ENCODE data around the gene MMP8. TPM values are rescaled to one million over a fixed set of nuclear protein-coding genes. Genes with fewer than 3 reads are reported as not detected.

Gene MMP8
- total and polyA plus RNA-seq, 9 of the 15 experiments (the other 6 are each of a cell fraction or from before 2014, with no cell fraction given), result not detected

DNA sequence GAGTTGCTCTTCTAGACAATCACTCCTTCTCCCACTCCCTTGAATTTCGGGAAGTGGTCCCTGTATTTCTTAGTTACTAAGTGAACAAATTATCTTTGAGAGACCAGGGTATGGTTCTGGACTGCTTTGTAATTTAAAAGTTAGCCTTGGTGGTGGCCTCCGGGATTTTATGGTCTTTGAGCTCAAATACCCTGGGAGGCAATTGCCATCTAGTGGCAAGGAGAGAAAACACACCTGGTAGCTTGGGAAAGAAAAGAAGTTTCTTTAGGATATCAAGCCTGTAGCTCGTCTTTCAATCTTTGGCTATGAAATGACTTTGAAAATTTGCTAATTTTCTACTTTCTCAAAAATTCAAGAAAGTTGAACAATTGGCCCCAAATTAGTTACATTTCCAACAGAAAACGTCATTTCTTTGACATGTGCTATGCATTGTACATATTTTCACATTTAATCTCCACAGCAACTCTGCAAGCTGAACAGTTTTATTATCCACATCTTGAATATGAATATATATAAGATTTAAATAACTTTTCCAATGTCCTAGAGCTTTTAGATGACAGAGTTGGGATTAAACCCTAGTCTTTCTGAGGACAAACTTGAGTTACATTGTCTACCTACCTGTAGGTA lies 58.3 kb downstream of the MMP8 start (continued):
- peak; percentile 71 to 88 (median 79) for TF ChIP-seq CTCF (IDR thresholded peaks at IDR 0.05 in 2 of 3, conservative IDR thresholded peaks at IDR 0.05 in 1 of 3; ENCODE audit: insufficient read depth in 2 of 3, low read depth in 1 of 3, low read length in 3 of 3)
- TF ChIP-seq, protein P1, sequence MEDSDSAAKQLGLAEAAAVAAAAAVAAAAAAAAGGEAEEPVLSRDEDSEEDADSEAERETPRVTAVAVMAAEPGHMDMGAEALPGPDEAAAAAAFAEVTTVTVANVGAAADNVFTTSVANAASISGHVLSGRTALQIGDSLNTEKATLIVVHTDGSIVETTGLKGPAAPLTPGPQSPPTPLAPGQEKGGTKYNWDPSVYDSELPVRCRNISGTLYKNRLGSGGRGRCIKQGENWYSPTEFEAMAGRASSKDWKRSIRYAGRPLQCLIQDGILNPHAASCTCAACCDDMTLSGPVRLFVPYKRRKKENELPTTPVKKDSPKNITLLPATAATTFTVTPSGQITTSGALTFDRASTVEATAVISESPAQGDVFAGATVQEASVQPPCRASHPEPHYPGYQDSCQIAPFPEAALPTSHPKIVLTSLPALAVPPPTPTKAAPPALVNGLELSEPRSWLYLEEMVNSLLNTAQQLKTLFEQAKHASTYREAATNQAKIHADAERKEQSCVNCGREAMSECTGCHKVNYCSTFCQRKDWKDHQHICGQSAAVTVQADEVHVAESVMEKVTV (CRISPR knock-in tag; IDR thresholded peaks at IDR 0.05), result peak; percentile 79

GRCh38 chr11:102664001-102664752 lies 60.6 kb downstream of the MMP8 start:
- Histone ChIP-seq H3K27ac (ENCODE audit: extremely low read depth, low read depth, low read length) (no peak overlapping the region), H3K4me1 (replicated peaks in 1 of 2; ENCODE audit: control insufficient read depth in 2 of 2, insufficient read depth in 2 of 2, low read length in 2 of 2) (no peaks in the 10 kb centered on the region), H3K9me3 (replicated peaks; ENCODE audit: control insufficient read depth, insufficient read depth, low read depth, low read length) (no peaks in the 10 kb centered on the region), H3K79me2 (ENCODE audit: control insufficient read depth, insufficient read depth, low read length) (no peaks in the 10 kb centered on the region), H3K9me1 (ENCODE audit: control insufficient read depth, insufficient read depth, low read length) (no peaks in the 10 kb centered on the region), H3K27me3 (ENCODE audit: control insufficient read depth in 2 of 2, insufficient read depth in 2 of 2, low read length in 2 of 2) (peaks cover 0 to 6% of the 10 kb centered on the region in 2 experiments; a peak in 2 of 5 replicates), H3K4me3 (no peak overlapping the region), H3K9ac (ENCODE audit: insufficient read depth in 1 of 2, low read depth in 2 of 2, low read length in 2 of 2) (no peak overlapping the region), H3K4me2 (ENCODE audit: insufficient read depth, low read length) (no peak overlapping the region), H4K20me1 (replicated peaks; ENCODE audit: control insufficient read depth, insufficient read depth, low read length) (no peaks in the 10 kb centered on the region), H3K36me3 (ENCODE audit: control insufficient read depth, insufficient read depth, low read length) (no peaks in the 10 kb centered on the region), H2AFZ (ENCODE audit: low read depth, low read length) (peak overlapping the region; percentile 17; the same call in 1 of the 2 replicates)
- WGBS (ENCODE audit: insufficient coverage, low coverage, missing lambda C conversion rate), result 2% methylated on average over 13 of the region's 13 CpGs
- peak; percentile 55 for FAIRE-seq
- intact Hi-C loops (cut with micrococcal nuclease), result no loop called here
- DNase-seq (ENCODE audit: extremely low read depth in 1 of 4, low spot score in 3 of 4), result peak in 3 of 4 experiments; percentile 11 to 30 (median 13)
- in situ Hi-C loops (cut with MboI), result no loop called here
- POLR2A ChIA-PET, result no interaction called here
- CTCF ChIA-PET (ENCODE audit: low intra/inter-chr PET ratio), result no interaction called here
- peak; percentile 94 for ATAC-seq
- BruUV-seq (replicated peaks), result no TSS peak
- TF ChIP-seq HDGF (IDR thresholded peaks at IDR 0.05) (no peak), ZNF165 (CRISPR knock-in tag; IDR thresholded peaks at IDR 0.05; ENCODE audit: borderline replicate concordance) (no peak), PCBP1 (IDR thresholded peaks at IDR 0.05; ENCODE audit: low read depth, low read length, poor library complexity, severe bottlenecking) (no peak), GABPB1 (CRISPR knock-in tag; IDR thresholded peaks at IDR 0.05) (no peak), POLR2AphosphoS2 (IDR thresholded peaks at IDR 0.05; ENCODE audit: low read length) (no peak), RFX5 (IDR thresholded peaks at IDR 0.05; ENCODE audit: low read depth, low read length) (no peak), MAFK (IDR thresholded peaks at IDR 0.05; ENCODE audit: low read length) (no peak)
- TF ChIP-seq, protein P2, sequence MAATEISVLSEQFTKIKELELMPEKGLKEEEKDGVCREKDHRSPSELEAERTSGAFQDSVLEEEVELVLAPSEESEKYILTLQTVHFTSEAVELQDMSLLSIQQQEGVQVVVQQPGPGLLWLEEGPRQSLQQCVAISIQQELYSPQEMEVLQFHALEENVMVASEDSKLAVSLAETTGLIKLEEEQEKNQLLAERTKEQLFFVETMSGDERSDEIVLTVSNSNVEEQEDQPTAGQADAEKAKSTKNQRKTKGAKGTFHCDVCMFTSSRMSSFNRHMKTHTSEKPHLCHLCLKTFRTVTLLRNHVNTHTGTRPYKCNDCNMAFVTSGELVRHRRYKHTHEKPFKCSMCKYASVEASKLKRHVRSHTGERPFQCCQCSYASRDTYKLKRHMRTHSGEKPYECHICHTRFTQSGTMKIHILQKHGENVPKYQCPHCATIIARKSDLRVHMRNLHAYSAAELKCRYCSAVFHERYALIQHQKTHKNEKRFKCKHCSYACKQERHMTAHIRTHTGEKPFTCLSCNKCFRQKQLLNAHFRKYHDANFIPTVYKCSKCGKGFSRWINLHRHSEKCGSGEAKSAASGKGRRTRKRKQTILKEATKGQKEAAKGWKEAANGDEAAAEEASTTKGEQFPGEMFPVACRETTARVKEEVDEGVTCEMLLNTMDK (IDR thresholded peaks at IDR 0.05; ENCODE audit: borderline replicate concordance, insufficient read depth, low read depth, low read length, poor library complexity, severe bottlenecking), result peak; percentile 32
- TF ChIP-seq, protein P3, sequence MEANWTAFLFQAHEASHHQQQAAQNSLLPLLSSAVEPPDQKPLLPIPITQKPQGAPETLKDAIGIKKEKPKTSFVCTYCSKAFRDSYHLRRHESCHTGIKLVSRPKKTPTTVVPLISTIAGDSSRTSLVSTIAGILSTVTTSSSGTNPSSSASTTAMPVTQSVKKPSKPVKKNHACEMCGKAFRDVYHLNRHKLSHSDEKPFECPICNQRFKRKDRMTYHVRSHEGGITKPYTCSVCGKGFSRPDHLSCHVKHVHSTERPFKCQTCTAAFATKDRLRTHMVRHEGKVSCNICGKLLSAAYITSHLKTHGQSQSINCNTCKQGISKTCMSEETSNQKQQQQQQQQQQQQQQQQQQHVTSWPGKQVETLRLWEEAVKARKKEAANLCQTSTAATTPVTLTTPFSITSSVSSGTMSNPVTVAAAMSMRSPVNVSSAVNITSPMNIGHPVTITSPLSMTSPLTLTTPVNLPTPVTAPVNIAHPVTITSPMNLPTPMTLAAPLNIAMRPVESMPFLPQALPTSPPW (CRISPR knock-in tag; IDR thresholded peaks at IDR 0.05), result peak; percentile 40

Data from K562 (cell line).